Heart left ventricle (tissue), 16 donors: ENCODE measurements around the gene LRRC26. TPM values are rescaled to one million over a fixed set of nuclear protein-coding genes. Genes with fewer than 3 reads are reported as not detected.

Experiments
- ATAC-seq, 4 donors: fragments of 200-7000 bp; cut with Tn5 transposase; one replicate each; pipeline ENCODE4 v1.9.1; 2020 to 2022; ENCODE audit warnings: moderate library complexity in 4 of 4, mild to moderate bottlenecking in 3 of 4, moderate number of reproducible peaks in 1 of 4
- DNase-seq, 5 donors: peaks; one replicate each; pipeline ENCODE4 v3.0.0-alpha.2; 2020
- H3K27ac ChIP-seq, 12 donors: fragments of 200-600 bp; sonication (generic) in 4 of 12; one replicate each; pipeline versions ENCODE4 v1.5.0 to v1.8.0; 2016 to 2022; ENCODE audit warnings: mild to moderate bottlenecking in 2 of 12
- H3K27me3 ChIP-seq, 9 donors: fragments of 200-600 bp; sonication (generic) in 2 of 9; one replicate each; pipeline versions ENCODE4 v1.5.1 to v1.8.0; 2016 to 2022; ENCODE audit warnings: mild to moderate bottlenecking in 3 of 9
- H3K36me3 ChIP-seq, 9 donors: fragments of 200-600 bp; sonication (generic) in 2 of 9; one replicate each; pipeline versions ENCODE4 v1.5.0 to v1.8.0; 2018 to 2022; ENCODE audit warnings: mild to moderate bottlenecking in 2 of 9
- H3K4me1 ChIP-seq, 12 donors: fragments of 200-600 bp; sonication (generic) in 4 of 12; one replicate each; pipeline versions ENCODE4 v1.5.0 to v1.8.0; 2016 to 2022; ENCODE audit warnings: mild to moderate bottlenecking in 3 of 12
- H3K4me3 ChIP-seq, 12 donors: fragments of 200-600 bp; sonication (generic) in 4 of 12; one replicate each; pipeline versions ENCODE4 v1.5.0 to v1.8.0; 2017 to 2022; ENCODE audit warnings: mild to moderate bottlenecking in 9 of 12, moderate library complexity in 4 of 12
- H3K9me3 ChIP-seq, 12 donors: fragments of 200-600 bp; sonication (generic) in 4 of 12; one replicate each; pipeline versions ENCODE4 v1.5.0 to v1.8.0; 2016 to 2022; ENCODE audit warnings: mild to moderate bottlenecking in 1 of 12
- POLR2A ChIP-seq, 2 donors: fragments of 450-650 bp; IDR thresholded peaks; one replicate each; pipeline ENCODE4 v1.6.1; 2017; ENCODE audit warnings: antibody characterized with exemption in 2 of 2, mild to moderate bottlenecking in 2 of 2, moderate library complexity in 2 of 2
- WGBS, 4 donors: extraction: QIAGEN DNeasy Blood & Tissue Kit in 2 of 4; methylation state at CpG; one replicate each; pipeline versions ENCODE4 v1.1.5 to v1.1.7; 2013 to 2018; 5-methylcytosine and 5-hydroxymethylcytosine counted together
- intact Hi-C, 10 donors: fragments of 100-400 bp; cut with DNase I; formaldehyde crosslinking; loops; one replicate each; pipeline versions ENCODE4 v1.11.1 to v1.14.2; 2022
- polyA plus RNA-seq, 2 donors: library from polyadenylated mRNA; stranded (reverse); fragments of 200-250 nt; gene quantifications; one replicate each; pipeline ENCODE4 v1.2.3, GENCODE V29; 2013
- total RNA-seq, 9 donors: library from RNA; depleted of rRNA in 2 of 9; stranded (reverse); fragments of >200 nt in 2 of 9; fragmentation: NEBNext Ultra II Directional in 3 of 9; extraction: Animal tissue kit (Norgen Biotek cat#: 25700) in 3 of 9; gene quantifications; one replicate each; pipeline versions ENCODE4 v1.1.0 to v1.2.4, GENCODE V29; 2016 to 2023
- TF ChIP-seq, protein P1 (sequence below), 12 donors: fragments of 200-600 bp; sonication (generic) in 4 of 12; IDR thresholded peaks; one replicate each; pipeline versions ENCODE4 v1.5.0 to v1.8.0; 2018 to 2022; ENCODE audit warnings: antibody characterized with exemption in 12 of 12, mild to moderate bottlenecking in 5 of 12
- donor health status: ischemic (EF 13 %, LVEDD 7.1; RV severe dilation, severe dysfunction).
- donor health status: healthy with polysubstance abuse.
- donor health status: DM: no; HTN: yes; CAD: no.
- donor health status: DM: no; HTN: no; CAD: no.
- donor health status: ischemic (EF 25% LVEDD 6.9; RV normal size, moderate dysfunction).
- donor health status: ischemic (EF 25% LVEDD 5.7; RV mildly dilated, moderate dysfunction).
- donor health status: healthy.
- donor health status: DM: yes; HTN: yes; CAD: no.
- donor health status: ischemic (EF 35%, LVEDD 5.7; RV mildly dilated, moderate dysfunction).
- donor health status: nonischemic (EF 11% LVEDD 7.7; RV severe dilation, severe dysfunction).
- donor health status: DM: yes; HTN: yes; CAD: no.
- donor health status: PGD.
- donor health status: ischemic (EF 29% LVEDD 5.4; RV normal size, mild dysfunction).
- donor health status: nonischemic (EF 23%, LVEDD 6.1; RV moderate dilation, normal function).

The LRRC26 gene
- total and polyA plus RNA-seq, 11 donors, result not detected

DNA sequence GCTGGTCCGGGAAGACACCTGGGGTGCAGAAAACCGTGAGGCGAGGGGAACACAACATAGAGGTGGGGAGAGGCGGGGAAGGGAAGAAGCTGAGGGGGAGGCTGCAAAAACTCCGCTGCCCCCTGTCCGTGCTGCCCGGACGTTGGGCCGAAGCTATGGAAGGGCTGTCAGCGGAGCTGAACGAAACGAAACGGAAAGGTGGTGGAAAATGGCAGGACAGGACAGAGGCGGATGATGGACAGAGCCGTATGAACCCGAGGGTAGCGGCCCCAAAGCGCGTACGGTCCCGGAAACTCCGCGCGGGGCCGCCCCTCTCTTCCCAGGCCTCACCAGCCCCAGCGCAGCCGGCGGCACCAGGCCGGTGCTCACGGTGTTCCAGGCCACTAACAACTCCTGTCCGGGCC lies 18.2 kb upstream of the LRRC26 start:
- intact Hi-C loops, result loop anchor here (1.0 to 10.0 kb wide), 7 partner anchors 12 to 73 kb away; partner anchors contain the start of genes CYSRT1 (in 4 of the 10), RNF224 (in 4 of the 10), RNF208 (in 2 of the 10) and DPP7 (in 1 of the 10)
- H3K36me3 ChIP-seq, result peaks cover 0 to 66% (median 43%) of the 10 kb centered on the region in 9 donors
- ATAC-seq, result peak in 1 of 4 donors; percentile 18

DNA sequence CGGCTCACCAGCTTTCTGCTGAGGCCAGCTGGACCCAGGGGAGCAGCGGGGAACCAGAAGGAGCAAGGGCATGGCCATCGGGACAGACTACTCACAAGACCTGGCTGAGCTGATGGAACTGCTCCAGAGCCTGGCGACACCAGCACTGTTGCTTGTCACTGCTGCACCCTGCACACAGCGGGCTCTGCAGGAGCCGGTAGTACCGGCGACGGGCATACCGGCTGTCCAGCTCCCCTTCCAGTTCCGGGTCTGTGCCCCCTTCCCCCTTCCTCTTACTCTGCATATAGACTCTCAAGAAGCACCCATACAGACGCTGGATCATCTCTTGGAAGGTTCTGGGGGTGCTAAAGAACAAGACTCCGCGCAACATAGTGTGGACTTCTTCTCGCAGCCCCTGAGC lies 17.5 kb upstream of the LRRC26 start:
- ATAC-seq (no peak), DNase-seq (no peak)
- H3K36me3 ChIP-seq, result peaks cover 0 to 73% (median 50%) of the 10 kb centered on the region in 9 donors
- no peak overlapping the region for H3K27ac ChIP-seq
- no peaks in the 10 kb centered on the region for H3K27me3 ChIP-seq
- intact Hi-C loops, result loop anchor here (5.0 to 10.0 kb wide), 5 partner anchors 35 to 73 kb away; partner anchors contain the start of genes CYSRT1 (in 4 of the 10), RNF224 (in 4 of the 10), RNF208 (in 2 of the 10) and DPP7 (in 1 of the 10)
- H3K4me1 ChIP-seq, result peaks cover 18 to 62% (median 41%) of the 10 kb centered on the region in 12 donors
- TF ChIP-seq POLR2A (IDR thresholded peaks at IDR 0.05), result no peak
- TF ChIP-seq, protein P1, sequence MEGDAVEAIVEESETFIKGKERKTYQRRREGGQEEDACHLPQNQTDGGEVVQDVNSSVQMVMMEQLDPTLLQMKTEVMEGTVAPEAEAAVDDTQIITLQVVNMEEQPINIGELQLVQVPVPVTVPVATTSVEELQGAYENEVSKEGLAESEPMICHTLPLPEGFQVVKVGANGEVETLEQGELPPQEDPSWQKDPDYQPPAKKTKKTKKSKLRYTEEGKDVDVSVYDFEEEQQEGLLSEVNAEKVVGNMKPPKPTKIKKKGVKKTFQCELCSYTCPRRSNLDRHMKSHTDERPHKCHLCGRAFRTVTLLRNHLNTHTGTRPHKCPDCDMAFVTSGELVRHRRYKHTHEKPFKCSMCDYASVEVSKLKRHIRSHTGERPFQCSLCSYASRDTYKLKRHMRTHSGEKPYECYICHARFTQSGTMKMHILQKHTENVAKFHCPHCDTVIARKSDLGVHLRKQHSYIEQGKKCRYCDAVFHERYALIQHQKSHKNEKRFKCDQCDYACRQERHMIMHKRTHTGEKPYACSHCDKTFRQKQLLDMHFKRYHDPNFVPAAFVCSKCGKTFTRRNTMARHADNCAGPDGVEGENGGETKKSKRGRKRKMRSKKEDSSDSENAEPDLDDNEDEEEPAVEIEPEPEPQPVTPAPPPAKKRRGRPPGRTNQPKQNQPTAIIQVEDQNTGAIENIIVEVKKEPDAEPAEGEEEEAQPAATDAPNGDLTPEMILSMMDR (IDR thresholded peaks at IDR 0.05), result no peak
- WGBS, 4 donors, result 78 to 90% (median 85%) methylated on average over 11 to 15 of the region's 15 CpGs
- H3K9me3 ChIP-seq, result no peaks in the 10 kb centered on the region
- H3K4me3 ChIP-seq, result peak overlapping the region; percentile 68 to 100 (median 90)

More for the DNA sequence above, 18.2 kb upstream of the LRRC26 start:
- Histone ChIP-seq H3K27me3 (no peaks in the 10 kb centered on the region), H3K4me1 (peaks cover 18 to 69% (median 41%) of the 10 kb centered on the region in 12 donors), H3K27ac (peak overlapping the region; percentile 92 to 99 (median 99)), H3K4me3 (peak overlapping the region; percentile 68 to 100 (median 90)), H3K9me3 (no peaks in the 10 kb centered on the region)
- 0 to 2% (median 1%) methylated on average over 15 to 31 of the region's 31 CpGs for WGBS, 4 donors
- DNase-seq, result no peak
- no peak for TF ChIP-seq POLR2A (IDR thresholded peaks at IDR 0.05)
- TF ChIP-seq, protein P1 (IDR thresholded peaks at IDR 0.05), result no peak

DNA sequence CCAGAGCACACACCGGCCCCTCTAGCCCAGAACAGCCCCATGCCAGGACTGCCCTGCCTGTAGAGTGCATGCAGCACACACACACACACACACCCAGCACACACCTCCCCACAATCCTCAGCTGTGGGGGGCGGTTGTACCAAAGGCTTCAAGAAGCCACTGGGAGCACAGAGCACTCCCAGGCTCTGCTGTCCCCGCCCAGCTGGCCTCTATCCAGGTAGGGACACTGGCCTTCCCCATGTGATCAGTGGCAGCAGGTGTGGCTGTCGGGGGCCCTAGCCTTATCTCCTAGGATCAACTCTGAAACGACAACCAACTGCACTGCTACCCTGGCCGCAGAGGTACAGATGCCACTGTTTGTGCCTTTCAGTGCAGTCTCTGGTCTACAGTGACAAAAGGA lies 16.5 kb upstream of the LRRC26 start:
- H3K27me3 ChIP-seq, result no peaks in the 10 kb centered on the region
- no peak overlapping the region for H3K27ac ChIP-seq
- intact Hi-C loops, result loop anchor here (5.0 to 10.0 kb wide), 5 partner anchors 36 to 72 kb away; partner anchors contain the start of genes CYSRT1 (in 4 of the 10), RNF224 (in 4 of the 10), RNF208 (in 2 of the 10) and DPP7 (in 1 of the 10)
- H3K4me3 ChIP-seq, result peak overlapping the region in 4 of 12 donors; percentile 4 to 100 (median 88)
- 64 to 89% (median 76%) methylated on average over 3 to 6 of the region's 6 CpGs for WGBS, 4 donors
- no peak for DNase-seq
- peaks cover 18 to 61% (median 41%) of the 10 kb centered on the region in 12 donors for H3K4me1 ChIP-seq
- ATAC-seq, result no peak
- peaks cover 0 to 73% (median 50%) of the 10 kb centered on the region in 9 donors for H3K36me3 ChIP-seq
- no peaks in the 10 kb centered on the region for H3K9me3 ChIP-seq
- TF ChIP-seq POLR2A (IDR thresholded peaks at IDR 0.05), result no peak
- TF ChIP-seq, protein P1 (IDR thresholded peaks at IDR 0.05), result no peak

DNA sequence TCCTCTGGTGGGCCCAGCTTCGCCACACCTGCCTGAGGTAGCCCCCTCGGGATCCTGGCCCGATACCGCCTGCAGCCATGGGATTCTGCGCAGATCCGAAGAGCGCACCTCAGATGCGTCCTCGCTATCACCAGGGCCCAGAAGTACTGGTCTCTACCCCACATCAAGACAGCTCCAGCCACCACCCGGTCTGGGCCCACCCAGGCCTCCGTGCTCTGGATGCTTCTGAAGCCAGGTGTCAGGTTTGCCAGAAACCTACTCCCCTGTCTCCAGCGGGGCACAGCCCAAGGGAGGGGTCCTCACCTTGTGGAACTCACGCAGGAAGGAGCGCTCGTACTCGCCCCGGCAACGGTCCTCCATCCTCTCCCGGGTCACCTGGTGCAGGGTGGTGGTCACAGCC lies 16.1 kb upstream of the LRRC26 start:
- no peaks in the 10 kb centered on the region for H3K9me3 ChIP-seq
- ATAC-seq, result no peak
- 91 to 98% (median 94%) methylated on average over 7 to 19 of the region's 19 CpGs for WGBS, 4 donors

More for the DNA sequence above, 16.1 kb upstream of the LRRC26 start:
- Histone ChIP-seq H3K36me3 (peaks cover 0 to 73% (median 51%) of the 10 kb centered on the region in 9 donors), H3K4me3 (no peak overlapping the region), H3K27ac (no peak overlapping the region), H3K4me1 (peaks cover 18 to 57% (median 38%) of the 10 kb centered on the region in 12 donors), H3K27me3 (no peaks in the 10 kb centered on the region)
- no peak for DNase-seq
- TF ChIP-seq, protein P1 (IDR thresholded peaks at IDR 0.05), result no peak
- TF ChIP-seq POLR2A (IDR thresholded peaks at IDR 0.05), result no peak
- intact Hi-C loops, result loop anchor here (5.0 to 10.0 kb wide), 5 partner anchors 36 to 71 kb away; partner anchors contain the start of genes CYSRT1 (in 4 of the 10), RNF224 (in 4 of the 10), RNF208 (in 2 of the 10) and DPP7 (in 1 of the 10)
